HG03108 (cell line): Measurements from ENCODE around the gene SP140L.
"Not testable (repeated sequence)": the region's sequence is repeated elsewhere in the genome, so short reads cannot be mapped to it uniquely, and the experiment has no call there.

Experiments used
- ATAC-seq: cut with Tn5 transposase; IDR thresholded peaks from one replicate; pipeline ENCODE4 v1.9.1; 2021; ENCODE audit warnings: moderate library complexity; ENCODE audit not compliant: unreplicated experiment

SP140L gene

DNA sequence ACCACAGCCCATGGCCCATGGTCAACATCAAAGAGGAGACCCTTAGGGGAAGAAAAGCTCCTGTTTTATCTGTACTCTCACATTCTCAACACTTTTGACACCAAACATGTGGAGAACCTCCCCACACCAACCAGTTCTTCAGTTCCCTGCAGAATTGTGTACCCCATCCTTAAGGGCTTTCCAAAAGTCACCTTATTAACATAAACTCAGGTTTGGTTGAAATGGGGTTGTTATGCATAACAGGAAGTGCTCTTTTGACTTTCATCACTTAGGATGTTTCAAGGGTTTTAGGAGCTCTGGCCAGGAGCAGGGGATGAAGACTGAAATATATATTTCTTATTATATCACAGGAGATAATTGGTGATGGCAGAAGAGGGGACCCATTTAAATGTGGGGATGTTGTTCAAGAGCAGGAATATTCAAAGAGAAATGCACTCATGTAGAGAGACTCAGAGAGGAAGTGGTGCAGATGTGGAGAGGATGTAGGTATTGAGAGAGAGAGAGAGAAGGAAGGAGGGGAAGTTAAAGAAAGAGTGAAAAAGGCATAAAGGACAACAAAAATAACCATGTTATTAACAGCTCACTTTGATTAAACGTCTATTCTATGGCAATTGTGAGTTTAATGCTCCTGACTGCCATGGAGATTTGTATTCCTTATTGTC is 35.2 kb downstream of the SP140L start:
- no peak for ATAC-seq

DNA sequence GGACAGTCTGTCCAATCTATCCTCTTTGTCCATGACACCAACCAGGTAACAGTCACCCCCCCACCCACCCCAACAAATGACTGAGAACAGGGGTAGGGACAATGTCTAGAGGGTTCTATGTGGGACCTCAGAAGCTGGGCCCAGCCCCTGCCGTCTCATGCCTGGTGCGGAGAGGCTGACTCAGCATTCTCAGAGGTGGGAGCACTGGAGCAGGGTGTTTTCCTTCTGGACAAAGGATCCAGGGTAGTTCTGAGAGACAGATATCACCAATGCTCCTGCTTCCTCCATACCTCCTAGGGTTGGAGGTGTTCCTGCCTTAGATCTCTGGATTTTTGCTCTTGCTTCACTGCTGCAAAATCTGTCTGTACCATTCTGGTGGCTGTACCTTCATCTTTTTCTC is 55.1 kb downstream of the SP140L start:
- ATAC-seq: no peak

DNA sequence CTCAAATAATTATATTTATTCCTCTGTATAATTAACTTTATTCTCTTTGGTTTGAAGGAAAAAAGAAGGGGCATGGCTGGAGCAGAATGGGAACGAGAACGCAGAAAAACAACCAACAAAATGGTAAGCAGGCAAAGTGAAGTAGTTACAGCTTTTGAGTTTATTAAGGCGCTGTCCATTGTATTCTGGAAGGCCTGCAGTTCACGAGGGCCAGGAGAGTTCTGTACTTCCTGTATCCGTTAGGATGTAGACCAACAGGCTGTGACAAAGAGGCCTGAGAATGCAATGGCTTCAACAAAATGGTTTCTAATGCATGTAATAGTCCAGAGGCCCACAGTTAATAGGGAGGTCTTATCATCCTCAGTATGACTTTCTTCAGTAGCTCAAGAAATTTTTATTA is 56.5 kb downstream of the SP140L start:
- no peak for ATAC-seq

DNA sequence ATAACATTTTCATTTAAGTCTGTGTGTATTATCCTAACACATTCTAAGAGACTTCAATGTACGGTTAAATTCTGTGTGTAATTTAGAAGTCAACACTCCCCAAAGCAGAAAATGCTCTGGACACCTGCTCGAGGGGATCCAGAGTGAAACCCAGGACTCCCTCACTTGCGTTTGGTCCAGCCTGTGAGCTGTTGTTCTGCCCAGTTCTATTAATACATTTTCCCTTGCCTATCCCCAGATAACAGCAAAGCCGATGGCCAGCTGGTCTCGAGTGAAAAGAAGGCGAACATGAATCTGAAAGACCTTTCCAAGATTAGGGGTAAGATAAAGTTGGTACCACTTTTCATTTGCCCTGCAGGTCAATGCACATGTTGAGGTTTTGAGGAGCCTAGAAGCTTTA is 58.0 kb downstream of the SP140L start:
- ATAC-seq: no peak

DNA sequence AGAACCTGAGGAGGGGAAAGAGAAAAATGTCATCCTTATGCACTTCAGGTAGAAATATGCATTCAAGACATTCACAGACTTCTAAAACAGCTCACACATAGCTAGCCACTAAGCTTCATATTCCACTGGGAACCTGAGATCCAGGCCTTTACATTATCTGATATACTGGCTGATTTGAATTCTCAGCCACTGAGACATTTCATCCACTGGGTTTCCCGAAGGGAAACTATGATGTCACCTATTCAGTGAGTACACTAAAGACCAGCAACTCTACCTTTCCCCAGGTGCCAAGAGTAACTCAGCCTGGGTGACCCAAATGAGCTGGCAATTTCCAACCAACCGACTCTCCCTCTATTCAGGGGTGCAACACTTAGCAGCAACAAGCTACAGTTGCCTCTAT is 67.3 kb downstream of the SP140L start:
- no peak for ATAC-seq

DNA sequence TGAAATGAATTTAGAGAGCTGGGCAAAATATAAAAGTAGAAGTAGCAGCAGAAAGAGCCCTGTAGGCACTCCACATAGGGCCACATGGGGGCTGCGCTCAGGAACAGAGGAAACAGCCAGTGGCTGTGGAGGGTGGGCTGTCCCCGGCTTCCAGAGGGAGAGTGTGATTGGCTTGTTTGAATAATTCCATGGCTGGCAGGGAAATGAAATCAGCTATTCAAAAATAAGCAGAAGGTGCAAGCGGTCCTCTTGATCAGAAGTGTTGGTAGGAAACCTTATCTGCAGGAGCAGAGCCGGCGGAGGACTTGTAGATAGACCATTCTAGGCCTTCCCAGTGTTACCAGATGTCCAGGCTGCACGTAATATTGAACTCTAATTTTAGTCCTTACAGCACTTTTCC is 71.7 kb downstream of the SP140L start:
- not testable (repeated sequence) for ATAC-seq

DNA sequence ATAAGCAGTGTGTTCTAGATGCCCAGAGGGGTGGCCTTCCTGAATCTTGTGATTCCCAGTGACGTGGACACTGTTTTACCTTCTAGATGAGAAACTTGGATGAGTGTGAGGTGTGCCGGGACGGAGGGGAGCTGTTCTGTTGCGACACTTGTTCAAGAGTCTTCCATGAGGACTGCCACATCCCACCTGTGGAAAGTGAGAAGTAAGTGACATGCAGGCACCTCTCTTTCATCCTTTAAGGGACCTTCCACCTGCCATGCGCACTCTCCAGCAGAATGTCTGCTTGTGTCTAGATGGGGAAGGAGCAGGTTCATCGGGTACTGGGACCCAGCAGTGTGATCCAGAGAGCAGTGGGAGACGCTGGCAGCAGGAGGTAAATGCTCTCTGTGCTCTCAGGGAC is 73.0 kb downstream of the SP140L start:
- no peak for ATAC-seq

DNA sequence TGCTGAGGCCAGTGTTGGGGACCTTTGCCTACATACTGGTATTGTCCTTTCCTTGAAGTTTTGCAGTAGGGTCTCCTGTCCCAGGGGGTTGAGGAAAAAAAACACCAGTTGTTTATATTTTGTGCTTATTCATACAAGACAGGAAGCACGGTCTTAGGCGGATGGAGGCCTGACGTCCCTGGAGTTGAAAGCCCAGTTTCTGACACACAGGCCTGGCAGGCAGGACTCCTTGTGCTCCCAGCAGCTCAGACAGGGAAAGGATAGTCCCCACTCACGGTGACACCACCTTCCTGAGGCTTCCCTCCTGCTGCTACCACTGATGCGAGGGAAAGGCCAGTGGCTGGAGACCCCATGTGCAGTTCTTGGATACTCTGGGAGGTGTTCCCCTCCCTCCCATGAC is 73.5 kb downstream of the SP140L start:
- ATAC-seq: no peak

DNA sequence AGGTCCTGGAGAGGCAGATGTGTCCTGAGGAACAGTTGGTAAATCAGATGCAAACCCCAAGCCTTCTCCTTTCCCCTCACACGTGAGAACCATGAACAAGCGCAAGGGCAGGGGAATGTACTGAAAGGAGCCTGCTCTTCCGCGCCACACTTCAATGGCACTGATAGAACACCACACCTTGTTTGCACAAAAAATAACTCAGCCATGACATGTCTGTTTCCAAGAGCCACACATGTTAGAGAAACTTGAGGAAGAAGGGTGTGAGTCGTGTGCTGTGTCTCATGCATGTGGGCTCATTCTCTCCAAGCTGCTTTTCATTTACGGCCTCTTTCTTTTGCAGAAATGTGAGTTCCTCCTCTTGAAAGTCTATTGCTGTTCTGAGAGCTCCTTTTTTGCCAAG is 74.0 kb downstream of the SP140L start:
- ATAC-seq: not testable (repeated sequence)

DNA sequence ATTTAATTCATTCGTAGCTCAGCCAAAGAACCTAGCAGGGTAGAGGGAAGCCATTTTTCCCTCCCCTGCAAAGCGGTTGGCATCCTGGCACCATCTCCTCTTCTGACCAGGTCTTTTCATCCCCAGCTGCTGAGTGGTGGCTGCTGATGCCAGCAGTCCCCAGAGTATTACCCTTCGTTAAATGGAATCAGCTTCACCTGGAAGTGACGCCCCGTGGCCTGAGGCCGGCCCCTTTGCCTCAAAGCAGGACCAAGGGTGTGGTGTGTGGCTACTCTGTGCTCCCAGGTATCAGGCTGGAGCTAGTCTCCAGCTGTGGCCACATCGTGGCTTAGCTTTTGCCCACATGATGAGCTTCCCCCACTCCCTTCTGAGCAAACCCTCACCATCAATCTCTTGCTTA is 76.8 kb downstream of the SP140L start:
- no peak for ATAC-seq

DNA sequence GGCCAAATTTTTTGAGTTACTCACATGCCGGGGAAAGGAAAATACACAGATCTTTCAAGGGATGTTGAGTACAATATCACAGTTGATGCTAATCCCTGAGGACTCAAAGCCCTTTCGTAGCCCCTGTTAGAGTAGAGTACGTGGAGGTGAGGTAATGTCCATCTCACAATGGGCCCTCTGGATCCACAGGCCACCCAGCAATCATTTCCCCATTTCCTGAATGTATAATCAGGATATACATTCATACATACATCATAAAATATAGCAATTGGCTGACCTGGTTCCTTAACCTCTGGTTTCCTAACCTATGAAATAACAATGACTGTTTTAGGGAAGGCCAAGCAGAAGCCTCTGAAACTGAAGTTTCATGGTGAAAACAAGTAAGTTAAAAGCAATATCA is 78.8 kb downstream of the SP140L start:
- ATAC-seq: no peak

DNA sequence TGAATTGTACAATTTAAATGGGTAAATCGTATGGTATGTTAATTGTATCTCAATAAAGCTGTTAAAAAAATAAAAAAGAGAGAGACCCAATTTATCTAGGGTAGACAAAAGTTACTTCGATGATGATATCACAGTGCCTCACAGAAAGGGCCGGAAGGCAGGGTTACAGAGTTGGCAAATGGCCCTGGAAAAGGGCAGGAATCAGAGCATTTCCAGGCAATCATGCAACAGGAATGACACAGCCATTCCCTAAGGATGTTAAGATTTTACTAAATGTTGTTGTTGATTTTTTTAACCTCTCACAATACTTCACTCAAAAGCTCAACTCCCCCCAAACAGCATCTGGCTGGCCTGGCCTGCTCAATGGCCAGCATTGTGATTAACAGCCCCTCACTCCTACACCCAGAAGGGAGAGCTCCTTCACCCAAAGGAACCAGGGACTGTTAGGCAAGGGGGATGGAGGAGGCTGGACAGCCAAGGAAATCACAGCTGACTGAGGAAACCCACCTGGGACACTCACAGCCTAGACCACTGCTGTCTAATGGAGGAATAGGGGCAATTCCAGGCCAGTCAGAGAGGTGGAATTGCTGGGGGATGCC is 81.3 kb downstream of the SP140L start:
- no peak for ATAC-seq

DNA sequence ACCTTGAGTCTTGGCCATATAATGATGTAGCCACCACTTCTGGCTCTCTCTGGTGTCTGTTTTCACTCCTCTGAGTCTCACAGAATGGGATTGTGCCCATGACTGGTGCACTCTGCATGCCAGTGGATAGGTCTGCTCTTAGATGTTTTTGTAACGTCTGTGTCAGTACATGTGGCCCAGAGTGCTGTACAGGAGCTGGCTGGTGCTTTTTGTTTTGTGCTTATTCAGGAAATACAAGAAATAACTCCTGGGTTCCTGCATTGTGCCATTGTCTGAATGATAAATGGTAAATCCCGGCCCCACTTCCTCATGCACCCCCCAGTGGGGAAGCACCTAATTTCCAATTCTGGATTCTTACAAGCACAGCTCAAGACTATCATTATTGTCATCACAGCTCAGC is 82.3 kb downstream of the SP140L start:
- ATAC-seq: not testable (repeated sequence)

DNA sequence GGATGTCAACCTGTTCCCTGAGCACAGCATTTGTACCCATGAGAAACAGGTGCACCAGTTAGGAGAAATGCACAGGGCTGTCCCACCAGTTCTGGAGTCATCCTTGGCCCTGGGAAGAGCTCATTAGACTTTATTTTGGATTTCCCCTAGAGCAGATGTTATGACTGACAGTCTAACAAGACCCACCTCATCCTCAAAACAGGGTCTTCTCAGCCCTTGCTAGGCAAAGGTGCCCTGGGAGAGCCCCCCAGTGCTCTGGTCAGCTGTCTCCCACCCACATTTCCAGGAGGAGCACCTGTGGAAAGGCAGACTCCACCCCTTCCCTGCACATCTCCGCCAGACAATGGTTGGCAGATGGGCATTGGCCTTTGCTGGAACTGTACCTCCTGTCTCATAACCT is 83.3 kb downstream of the SP140L start:
- no peak for ATAC-seq

DNA sequence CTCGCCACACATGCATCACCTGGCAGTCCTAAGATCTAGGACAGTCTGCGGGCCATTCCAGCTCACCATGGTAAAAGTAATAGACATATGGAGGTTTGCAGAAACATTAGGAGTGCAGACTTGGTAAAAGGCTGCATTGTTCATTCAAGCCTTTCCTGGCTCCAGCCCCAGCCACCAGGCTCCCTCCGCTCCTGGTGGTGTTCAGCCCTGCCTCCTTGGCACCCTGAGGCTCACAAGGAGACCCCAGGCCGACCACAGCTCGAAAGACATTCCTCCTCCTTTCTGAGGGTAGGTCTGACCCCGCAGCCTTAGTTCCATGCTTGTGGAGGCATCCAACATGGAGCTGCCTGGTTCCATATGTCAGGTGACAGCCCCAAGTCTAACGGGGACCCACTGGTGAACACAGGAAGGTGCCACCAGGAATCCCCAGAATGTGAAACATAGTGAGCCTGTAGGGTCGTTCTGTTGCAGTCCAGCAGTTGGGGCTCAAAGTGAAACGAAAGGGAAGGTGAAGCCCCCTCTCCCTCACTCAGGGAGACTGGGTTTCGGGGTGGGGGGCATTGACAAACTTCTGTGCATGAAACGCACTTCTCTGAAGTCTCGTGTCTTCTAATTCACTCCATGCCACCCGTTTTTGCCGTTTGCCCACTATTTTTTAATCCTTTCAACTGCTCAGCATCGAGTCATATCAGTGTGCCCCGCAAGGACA is 84.0 kb downstream of the SP140L start:
- no peak for ATAC-seq

DNA sequence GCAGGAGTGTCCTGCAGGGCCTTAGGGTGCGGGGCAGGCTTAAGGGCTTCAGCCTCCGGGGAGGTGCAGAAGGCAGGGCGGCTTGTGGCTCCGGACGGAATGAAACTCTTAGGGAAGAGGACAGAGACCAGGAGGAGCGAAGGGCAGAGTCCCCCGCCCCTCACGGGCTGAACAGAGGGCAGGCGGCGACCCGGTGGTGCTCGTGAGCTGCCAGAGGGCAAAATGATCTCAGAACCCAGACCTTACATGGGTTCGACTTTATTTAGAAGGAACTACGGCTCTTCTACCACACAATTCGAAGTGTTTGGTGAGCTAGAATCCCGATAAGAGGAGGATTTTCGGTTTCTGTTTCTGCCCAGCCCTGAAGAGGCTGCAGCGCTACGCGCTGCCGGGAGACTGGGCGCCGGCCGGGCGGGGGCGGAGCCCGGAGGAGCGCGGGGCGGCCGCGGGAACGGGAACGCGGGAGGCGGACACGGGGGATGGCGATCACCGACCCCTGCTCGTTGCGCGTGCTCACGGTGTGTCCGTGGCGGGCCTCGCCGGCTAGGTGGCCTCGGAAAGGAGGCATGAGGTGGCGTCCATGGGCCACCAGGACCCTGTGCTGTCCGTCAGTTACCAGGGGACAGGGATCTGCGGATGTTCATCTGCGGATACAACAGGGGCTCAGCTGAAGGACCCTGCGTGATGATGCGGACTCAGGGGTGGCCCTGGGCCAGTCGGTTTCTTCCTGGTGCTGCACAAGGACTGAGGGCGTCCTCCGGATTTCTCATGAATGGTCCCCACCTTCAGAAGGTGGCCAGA is 84.8 kb downstream of the SP140L start:
- peak; percentile 40 for ATAC-seq

DNA sequence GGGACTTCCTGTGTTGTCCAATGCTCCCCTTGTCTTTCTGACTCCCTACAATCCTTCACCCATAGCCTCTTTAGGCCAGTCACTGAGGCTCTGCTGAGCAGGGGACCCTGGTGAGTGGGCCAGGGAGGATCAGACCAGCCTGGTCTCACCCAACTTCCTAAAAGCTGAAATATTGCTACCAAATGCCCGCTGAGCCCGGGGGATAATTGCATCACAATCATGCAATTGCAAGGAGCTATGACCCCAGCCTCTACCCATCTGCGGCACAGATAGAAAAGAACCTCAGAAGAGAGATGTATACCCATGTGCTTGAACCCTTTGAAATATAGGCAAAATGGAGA is 85.3 kb downstream of the SP140L start:
- ATAC-seq: no peak

DNA sequence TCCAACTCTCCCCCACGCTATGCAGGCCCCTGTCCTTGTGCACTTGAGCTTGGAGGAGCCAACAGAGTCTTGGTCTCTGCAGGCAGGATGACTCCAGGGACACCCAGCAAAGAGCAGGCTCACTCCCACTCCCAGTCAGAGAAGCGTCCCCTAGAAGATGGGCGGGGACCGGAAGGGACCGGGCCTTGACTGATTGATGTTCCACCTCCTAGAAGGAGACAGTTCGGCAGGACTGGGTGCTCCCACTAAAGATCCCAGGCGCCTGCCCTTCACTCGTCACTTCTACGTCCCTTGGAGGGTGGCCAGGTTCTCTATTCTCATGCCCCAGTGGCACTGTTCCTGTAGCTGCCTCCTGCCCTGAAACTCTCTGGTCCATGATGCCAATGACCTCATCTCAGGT is 85.9 kb downstream of the SP140L start:
- no peak for ATAC-seq

DNA sequence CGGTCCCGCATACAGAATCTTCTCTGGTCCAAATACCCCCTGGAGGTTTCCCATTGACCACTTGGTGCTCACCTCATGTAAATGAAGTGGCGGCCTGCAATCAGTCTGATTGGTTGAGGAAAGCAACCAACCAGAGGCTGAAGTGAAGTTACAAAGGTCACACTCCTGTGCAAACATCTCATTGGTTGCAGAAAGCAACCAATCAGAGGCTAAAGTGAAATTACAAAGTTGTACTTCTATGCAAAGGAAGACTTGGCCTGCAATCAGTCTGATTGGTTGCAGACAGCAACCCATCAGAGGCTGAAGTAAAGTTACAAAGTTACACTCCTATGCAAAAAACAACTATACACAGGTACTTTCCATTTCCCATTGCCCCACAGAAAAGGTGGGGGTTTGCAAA is 86.5 kb downstream of the SP140L start:
- no peak for ATAC-seq

DNA sequence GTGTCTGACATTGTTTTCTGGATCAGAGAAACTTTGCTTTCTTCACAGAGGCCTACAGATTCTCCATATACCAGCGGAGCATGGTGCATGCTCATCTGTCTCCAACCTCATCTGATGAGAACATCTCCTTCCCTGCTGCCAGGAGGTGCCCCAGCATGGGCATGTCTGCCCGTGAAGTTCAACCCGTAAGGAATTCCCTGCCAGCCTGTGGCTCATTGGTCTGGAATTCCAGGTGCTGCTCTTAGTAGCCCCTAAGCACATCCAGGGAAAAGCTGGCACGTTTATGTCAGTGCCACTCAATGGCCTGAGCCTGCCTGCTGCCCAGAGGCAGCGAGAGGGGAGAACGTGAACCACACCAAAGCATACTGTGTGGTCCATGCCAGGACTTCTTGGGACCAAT is 87.3 kb downstream of the SP140L start:
- no peak for ATAC-seq

DNA sequence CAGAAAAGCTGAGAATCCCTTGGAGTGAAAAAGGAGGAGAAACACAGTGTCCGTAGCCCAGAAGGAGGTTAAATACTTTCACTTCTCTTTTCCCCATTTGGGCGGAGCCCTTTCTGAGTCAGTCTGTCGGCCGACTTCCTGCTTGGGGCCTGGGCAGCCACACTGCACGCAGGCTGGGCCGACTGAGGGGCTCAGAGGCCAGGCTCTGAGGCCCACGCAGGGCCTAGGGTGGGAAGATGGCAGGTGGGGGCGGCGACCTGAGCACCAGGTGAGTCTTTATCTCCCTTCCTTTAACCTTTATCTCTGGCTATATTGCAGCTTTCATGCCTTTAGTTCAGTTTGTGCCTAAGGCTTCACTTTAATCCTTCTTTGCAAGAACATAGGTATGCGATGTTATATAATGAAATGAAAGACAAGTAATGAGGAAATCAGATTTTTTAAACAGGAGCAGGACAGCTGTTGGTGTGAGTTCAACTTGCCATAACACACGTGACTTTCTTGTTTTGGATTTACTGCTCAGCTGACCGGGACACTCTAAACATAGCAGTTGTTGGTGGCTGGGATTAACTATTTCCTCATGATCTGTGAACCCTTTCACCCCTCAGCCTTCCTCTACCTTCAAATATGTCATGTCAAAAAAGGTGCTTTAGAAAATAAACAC is 89.2 kb downstream of the SP140L start, which contains the start of gene SP100:
SP100 (plus strand) TSS at position 141 of the 661 bp plus-strand sequence; CDS start at position 237, 96 bp downstream.
- ATAC-seq: peak; percentile 72
